HEK293 (cell line): ENCODE measurements around the gene DSCAM.

Experiments
- CTCF ChIA-PET: fragments of 350-600 bp; formaldehyde crosslinking; extraction: SDS; loops from one replicate; lab custom pipeline; 2021; ENCODE audit warnings: antibody characterized with exemption; lab: Yijun Ruan, JAX
- POLR2A ChIA-PET: fragments of 300-600 bp; formaldehyde crosslinking; extraction: SDS; loops from one replicate; lab custom pipeline; 2020; ENCODE audit warnings: antibody characterized with exemption, inconsistent platforms; lab: Yijun Ruan, JAX
- H3K27ac ChIP-seq: fragments of 200-500 bp; sonication (Bioruptor generic); 2 replicates; pipeline ENCODE4 v1.5.1; 2014; ENCODE audit warnings: low read depth, low read length, control low read depth, inconsistent platforms; ENCODE audit errors: extremely low read depth
- H3K36me3 ChIP-seq, 2 experiments: fragments of 200-500 bp in 1 of 2; sonication (Bioruptor generic) in 1 of 2; 1 replicate in 1 of 2; 2 replicates in 1 of 2; pipeline ENCODE4 v1.5.1; 2014 to 2017; ENCODE audit warnings: inconsistent platforms in 2 of 2, low read length in 2 of 2; ENCODE audit not compliant: control insufficient read depth in 2 of 2, insufficient read depth in 1 of 2
- H3K4me1 ChIP-seq: fragments of 200-500 bp; sonication (Bioruptor generic); 2 replicates; pipeline ENCODE4 v1.5.1; 2014; ENCODE audit warnings: mild to moderate bottlenecking, low read length, inconsistent platforms; ENCODE audit not compliant: control insufficient read depth, insufficient read depth
- H3K4me3 ChIP-seq: 2 replicates; pipeline ENCODE4 v1.5.1; 2011; ENCODE audit warnings: low read depth, mild to moderate bottlenecking, control low read depth, low read length, moderate library complexity
- H3K9me3 ChIP-seq: fragments of 200-500 bp; sonication (Bioruptor generic); 2 replicates; pipeline ENCODE4 v1.5.1; 2014; ENCODE audit warnings: low read depth, low read length, inconsistent platforms; ENCODE audit not compliant: control insufficient read depth, insufficient read depth
- BCL11A ChIP-seq: fragments of 450-650 bp; formaldehyde crosslinking; IDR thresholded peaks from 2 replicates; pipeline ENCODE4 v1.5.1; 2016; ENCODE audit warnings: low read depth, missing biosample characterization, missing genetic modification characterization
- GFI1B ChIP-seq: fragments of 450-650 bp; formaldehyde crosslinking; IDR thresholded peaks from 2 replicates; pipeline ENCODE4 v1.5.1; 2016; ENCODE audit warnings: missing biosample characterization, missing genetic modification characterization
- OSR2 ChIP-seq: fragments of 450-650 bp; formaldehyde crosslinking; IDR thresholded peaks from 2 replicates; pipeline ENCODE4 v1.5.1; 2016; ENCODE audit warnings: missing biosample characterization, missing genetic modification characterization
- PRDM1 ChIP-seq: fragments of 450-650 bp; formaldehyde crosslinking; IDR thresholded peaks from 2 replicates; pipeline ENCODE4; 2016; ENCODE audit warnings: missing biosample characterization, missing genetic modification characterization
- REST ChIP-seq: fragments of 450-650 bp; formaldehyde crosslinking; IDR thresholded peaks from 2 replicates; pipeline ENCODE4 v1.5.1; 2016; ENCODE audit warnings: missing biosample characterization, missing genetic modification characterization
- YY1 ChIP-seq: fragments of 450-650 bp; formaldehyde crosslinking; IDR thresholded peaks from 2 replicates; pipeline ENCODE4 v1.5.1; 2018; ENCODE audit warnings: missing biosample characterization, missing genetic modification characterization
- ZBTB49 ChIP-seq: fragments of 450-650 bp; formaldehyde crosslinking; IDR thresholded peaks from 2 replicates; pipeline ENCODE4 v1.5.1; 2016; ENCODE audit warnings: missing biosample characterization, missing genetic modification characterization, low read depth
- ZNF132 ChIP-seq: fragments of 450-650 bp; formaldehyde crosslinking; IDR thresholded peaks from 2 replicates; pipeline ENCODE4 v1.5.1; 2017; ENCODE audit warnings: missing biosample characterization, missing genetic modification characterization, borderline replicate concordance
- ZNF174 ChIP-seq: fragments of 450-650 bp; formaldehyde crosslinking; IDR thresholded peaks from 2 replicates; pipeline ENCODE4 v1.5.0; 2017; ENCODE audit warnings: missing biosample characterization, mild to moderate bottlenecking, missing genetic modification characterization
- ZNF211 ChIP-seq: fragments of 450-650 bp; formaldehyde crosslinking; IDR thresholded peaks from 2 replicates; pipeline ENCODE4 v1.5.1; 2016; ENCODE audit warnings: low read depth, missing biosample characterization, missing genetic modification characterization
- ZNF239 ChIP-seq: fragments of 450-650 bp; formaldehyde crosslinking; IDR thresholded peaks from 2 replicates; pipeline ENCODE4 v1.5.1; 2016; ENCODE audit warnings: missing biosample characterization, missing genetic modification characterization
- ZNF274 ChIP-seq, 2 experiments: fragments of 200-500 bp in 1 of 2; fragments of 450-650 bp in 1 of 2; sonication (Bioruptor generic) in 1 of 2; formaldehyde crosslinking in 1 of 2; IDR thresholded peaks; 2 replicates each; pipeline versions ENCODE4 v1.5.1 to v1.6.1; 2014 to 2016; ENCODE audit warnings: borderline replicate concordance in 1 of 2, inconsistent platforms in 1 of 2, low read length in 1 of 2, missing biosample characterization in 1 of 2, missing genetic modification characterization in 1 of 2
- ZNF362 ChIP-seq: fragments of 450-650 bp; formaldehyde crosslinking; IDR thresholded peaks from 2 replicates; pipeline ENCODE4 v1.5.1; 2016; ENCODE audit warnings: missing biosample characterization, missing genetic modification characterization
- ZNF404 ChIP-seq: fragments of 450-650 bp; formaldehyde crosslinking; IDR thresholded peaks from 2 replicates; pipeline ENCODE4 v1.5.1; 2017; ENCODE audit warnings: missing biosample characterization, missing genetic modification characterization
- ZNF473 ChIP-seq: fragments of 450-650 bp; formaldehyde crosslinking; IDR thresholded peaks from 2 replicates; pipeline ENCODE4 v1.5.1; 2017; ENCODE audit warnings: missing biosample characterization, missing genetic modification characterization
- ZNF514 ChIP-seq: fragments of 450-650 bp; formaldehyde crosslinking; IDR thresholded peaks from 2 replicates; pipeline ENCODE4 v1.5.1; 2016; ENCODE audit warnings: missing biosample characterization, missing genetic modification characterization
- ZNF558 ChIP-seq: fragments of 450-650 bp; formaldehyde crosslinking; IDR thresholded peaks from 2 replicates; pipeline ENCODE4 v1.5.1; 2016; ENCODE audit warnings: missing biosample characterization, missing genetic modification characterization
- ZNF561 ChIP-seq: fragments of 450-650 bp; IDR thresholded peaks from 2 replicates; pipeline ENCODE4 v1.5.1; 2018; ENCODE audit warnings: missing biosample characterization, missing genetic modification characterization, borderline replicate concordance
- ZNF670 ChIP-seq: fragments of 450-650 bp; formaldehyde crosslinking; IDR thresholded peaks from 2 replicates; pipeline ENCODE4 v1.5.1; 2016; ENCODE audit warnings: missing biosample characterization, missing genetic modification characterization, low read depth
- ZNF777 ChIP-seq: fragments of 450-650 bp; formaldehyde crosslinking; IDR thresholded peaks from 2 replicates; pipeline ENCODE4 v1.5.1; 2017; ENCODE audit warnings: missing biosample characterization, missing genetic modification characterization, borderline replicate concordance
- ZNF791 ChIP-seq: fragments of 450-650 bp; formaldehyde crosslinking; IDR thresholded peaks from 2 replicates; pipeline ENCODE4 v1.5.1; 2016; ENCODE audit warnings: missing biosample characterization, missing genetic modification characterization
- ZNF843 ChIP-seq: fragments of 450-650 bp; formaldehyde crosslinking; IDR thresholded peaks from 2 replicates; pipeline ENCODE4 v1.5.1; 2016; ENCODE audit warnings: missing biosample characterization, missing genetic modification characterization
- TF ChIP-seq, protein P1 (sequence below): fragments of 450-650 bp; formaldehyde crosslinking; IDR thresholded peaks from 2 replicates; pipeline ENCODE4 v1.5.1; 2016; ENCODE audit warnings: missing biosample characterization, missing genetic modification characterization
- TF ChIP-seq, protein P2 (sequence below): fragments of 450-650 bp; formaldehyde crosslinking; IDR thresholded peaks from 2 replicates; pipeline ENCODE4 v1.5.1; 2016; ENCODE audit warnings: missing biosample characterization, missing genetic modification characterization
- TF ChIP-seq, protein P3 (sequence below): fragments of 450-650 bp; formaldehyde crosslinking; IDR thresholded peaks from 2 replicates; pipeline ENCODE4 v1.5.1; 2016; ENCODE audit warnings: missing biosample characterization, missing genetic modification characterization
- TF ChIP-seq, protein P4 (sequence below): fragments of 450-650 bp; formaldehyde crosslinking; IDR thresholded peaks from 2 replicates; pipeline ENCODE4 v1.5.1; 2016; ENCODE audit warnings: missing biosample characterization, missing genetic modification characterization

DSCAM gene

DNA sequence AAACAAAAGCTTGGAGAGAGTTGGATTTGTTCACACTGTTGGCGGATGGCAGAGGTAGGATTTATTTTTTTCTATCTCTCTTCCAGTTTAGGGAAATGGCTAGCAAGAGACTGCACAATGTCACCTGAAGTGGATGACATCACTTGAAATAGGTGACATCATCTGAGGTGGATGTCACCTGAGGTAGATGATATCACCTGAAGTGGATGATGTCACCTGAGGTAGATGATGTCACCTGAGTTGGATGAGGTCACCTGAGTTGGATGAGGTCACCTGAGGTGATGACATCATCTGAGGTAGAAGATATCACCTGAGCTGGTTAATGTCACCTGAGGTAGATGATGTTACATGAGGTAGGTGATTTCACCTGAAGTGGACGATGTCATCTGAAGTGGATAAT is 413.4 kb downstream of the DSCAM start:
- no peaks in the 10 kb centered on the region for H3K4me1 ChIP-seq
- no peak overlapping the region for H3K27ac ChIP-seq
- ChIA-PET CTCF (no interaction called here), POLR2A (no interaction called here)
- no peaks in the 10 kb centered on the region for H3K9me3 ChIP-seq
- no peaks in the 10 kb centered on the region for H3K36me3 ChIP-seq
- H3K4me3 ChIP-seq = no peak overlapping the region
- TF ChIP-seq, protein P1, sequence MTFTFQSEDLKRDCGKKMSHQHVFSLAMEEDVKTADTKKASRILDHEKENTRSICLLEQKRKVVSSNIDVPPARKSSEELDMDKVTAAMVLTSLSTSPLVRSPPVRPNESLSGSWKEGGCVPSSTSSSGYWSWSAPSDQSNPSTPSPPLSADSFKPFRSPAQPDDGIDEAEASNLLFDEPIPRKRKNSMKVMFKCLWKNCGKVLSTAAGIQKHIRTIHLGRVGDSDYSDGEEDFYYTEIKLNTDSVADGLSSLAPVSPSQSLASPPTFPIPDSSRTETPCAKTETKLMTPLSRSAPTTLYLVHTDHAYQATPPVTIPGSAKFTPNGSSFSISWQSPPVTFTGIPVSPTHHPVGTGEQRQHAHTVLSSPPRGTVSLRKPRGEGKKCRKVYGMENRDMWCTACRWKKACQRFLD = no peak
- TF ChIP-seq ZNF514 (tag by site-specific recombination) (no peak), ZNF211 (no peak), REST (tag by site-specific recombination) (no peak), ZNF274 (IDR thresholded peaks at IDR 0.05; ENCODE audit: low read length) (no peak), ZNF274 (tag by site-specific recombination; IDR thresholded peaks at IDR 0.05; ENCODE audit: borderline replicate concordance) (no peak), GFI1B (tag by site-specific recombination) (no peak), ZNF561 (no peak), ZNF843 (tag by site-specific recombination) (no peak), ZNF670 (no peak), ZNF174 (tag by site-specific recombination) (0 out of 2 replicates have a peak, but pooled peaks have one; percentile 52), ZNF239 (tag by site-specific recombination) (no peak), ZBTB49 (tag by site-specific recombination) (no peak), ZNF132 (tag by site-specific recombination) (no peak), PRDM1 (tag by site-specific recombination) (no peak), ZNF558 (tag by site-specific recombination) (no peak), ZNF791 (tag by site-specific recombination) (no peak), ZNF404 (tag by site-specific recombination) (no peak), ZNF473 (tag by site-specific recombination) (no peak), OSR2 (tag by site-specific recombination) (no peak), BCL11A (tag by site-specific recombination) (no peak), ZNF362 (tag by site-specific recombination) (peak; percentile 60; the same call in 1 of the 2 replicates), YY1 (tag by site-specific recombination) (no peak), ZNF777 (no peak)
- TF ChIP-seq, protein P2, sequence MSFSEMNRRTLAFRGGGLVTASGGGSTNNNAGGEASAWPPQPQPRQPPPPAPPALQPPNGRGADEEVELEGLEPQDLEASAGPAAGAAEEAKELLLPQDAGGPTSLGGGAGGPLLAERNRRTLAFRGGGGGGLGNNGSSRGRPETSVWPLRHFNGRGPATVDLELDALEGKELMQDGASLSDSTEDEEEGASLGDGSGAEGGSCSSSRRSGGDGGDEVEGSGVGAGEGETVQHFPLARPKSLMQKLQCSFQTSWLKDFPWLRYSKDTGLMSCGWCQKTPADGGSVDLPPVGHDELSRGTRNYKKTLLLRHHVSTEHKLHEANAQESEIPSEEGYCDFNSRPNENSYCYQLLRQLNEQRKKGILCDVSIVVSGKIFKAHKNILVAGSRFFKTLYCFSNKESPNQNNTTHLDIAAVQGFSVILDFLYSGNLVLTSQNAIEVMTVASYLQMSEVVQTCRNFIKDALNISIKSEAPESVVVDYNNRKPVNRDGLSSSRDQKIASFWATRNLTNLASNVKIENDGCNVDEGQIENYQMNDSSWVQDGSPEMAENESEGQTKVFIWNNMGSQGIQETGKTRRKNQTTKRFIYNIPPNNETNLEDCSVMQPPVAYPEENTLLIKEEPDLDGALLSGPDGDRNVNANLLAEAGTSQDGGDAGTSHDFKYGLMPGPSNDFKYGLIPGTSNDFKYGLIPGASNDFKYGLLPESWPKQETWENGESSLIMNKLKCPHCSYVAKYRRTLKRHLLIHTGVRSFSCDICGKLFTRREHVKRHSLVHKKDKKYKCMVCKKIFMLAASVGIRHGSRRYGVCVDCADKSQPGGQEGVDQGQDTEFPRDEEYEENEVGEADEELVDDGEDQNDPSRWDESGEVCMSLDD (tag by site-specific recombination) = 0 out of 2 replicates have a peak, but pooled peaks have one; percentile 57
- TF ChIP-seq, protein P3, sequence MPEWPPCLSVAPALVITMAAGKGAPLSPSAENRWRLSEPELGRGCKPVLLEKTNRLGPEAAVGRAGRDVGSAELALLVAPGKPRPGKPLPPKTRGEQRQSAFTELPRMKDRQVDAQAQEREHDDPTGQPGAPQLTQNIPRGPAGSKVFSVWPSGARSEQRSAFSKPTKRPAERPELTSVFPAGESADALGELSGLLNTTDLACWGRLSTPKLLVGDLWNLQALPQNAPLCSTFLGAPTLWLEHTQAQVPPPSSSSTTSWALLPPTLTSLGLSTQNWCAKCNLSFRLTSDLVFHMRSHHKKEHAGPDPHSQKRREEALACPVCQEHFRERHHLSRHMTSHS (tag by site-specific recombination) = no peak
- TF ChIP-seq, protein P4, sequence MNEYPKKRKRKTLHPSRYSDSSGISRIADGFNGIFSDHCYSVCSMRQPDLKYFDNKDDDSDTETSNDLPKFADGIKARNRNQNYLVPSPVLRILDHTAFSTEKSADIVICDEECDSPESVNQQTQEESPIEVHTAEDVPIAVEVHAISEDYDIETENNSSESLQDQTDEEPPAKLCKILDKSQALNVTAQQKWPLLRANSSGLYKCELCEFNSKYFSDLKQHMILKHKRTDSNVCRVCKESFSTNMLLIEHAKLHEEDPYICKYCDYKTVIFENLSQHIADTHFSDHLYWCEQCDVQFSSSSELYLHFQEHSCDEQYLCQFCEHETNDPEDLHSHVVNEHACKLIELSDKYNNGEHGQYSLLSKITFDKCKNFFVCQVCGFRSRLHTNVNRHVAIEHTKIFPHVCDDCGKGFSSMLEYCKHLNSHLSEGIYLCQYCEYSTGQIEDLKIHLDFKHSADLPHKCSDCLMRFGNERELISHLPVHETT = peak; percentile 97
